Bone marrow (tissue), 2 donors: ENCODE measurements around the gene TTBK2.
"Not testable (repeated sequence)": the region's sequence is repeated elsewhere in the genome, so short reads cannot be mapped to it uniquely, and the experiment has no call there.

Experiments
- DNase-seq, 2 donors: peaks; one replicate each; lab custom pipeline; 2025; lab: John Stamatoyannopoulos, UW

Gene TTBK2

DNA sequence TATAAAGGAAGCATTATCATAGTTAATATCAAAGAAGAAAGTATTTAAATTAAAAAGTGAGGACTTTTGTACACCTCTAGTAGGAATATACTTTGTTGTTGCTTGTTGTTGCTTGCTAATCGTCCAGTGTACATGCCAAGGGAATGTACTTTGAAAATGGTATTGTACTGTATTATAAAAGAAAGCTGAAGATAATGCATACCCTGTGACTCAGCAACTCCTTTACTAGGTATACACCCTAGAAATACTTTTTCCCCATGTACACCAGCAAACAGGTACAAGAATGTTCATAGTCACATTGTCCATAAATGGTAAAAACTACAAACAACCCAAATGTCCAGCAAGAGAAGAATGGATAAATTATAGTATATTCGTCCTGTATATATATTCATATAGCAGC, 12.0 kb downstream of the TTBK2 start:
- no peak for DNase-seq

DNA sequence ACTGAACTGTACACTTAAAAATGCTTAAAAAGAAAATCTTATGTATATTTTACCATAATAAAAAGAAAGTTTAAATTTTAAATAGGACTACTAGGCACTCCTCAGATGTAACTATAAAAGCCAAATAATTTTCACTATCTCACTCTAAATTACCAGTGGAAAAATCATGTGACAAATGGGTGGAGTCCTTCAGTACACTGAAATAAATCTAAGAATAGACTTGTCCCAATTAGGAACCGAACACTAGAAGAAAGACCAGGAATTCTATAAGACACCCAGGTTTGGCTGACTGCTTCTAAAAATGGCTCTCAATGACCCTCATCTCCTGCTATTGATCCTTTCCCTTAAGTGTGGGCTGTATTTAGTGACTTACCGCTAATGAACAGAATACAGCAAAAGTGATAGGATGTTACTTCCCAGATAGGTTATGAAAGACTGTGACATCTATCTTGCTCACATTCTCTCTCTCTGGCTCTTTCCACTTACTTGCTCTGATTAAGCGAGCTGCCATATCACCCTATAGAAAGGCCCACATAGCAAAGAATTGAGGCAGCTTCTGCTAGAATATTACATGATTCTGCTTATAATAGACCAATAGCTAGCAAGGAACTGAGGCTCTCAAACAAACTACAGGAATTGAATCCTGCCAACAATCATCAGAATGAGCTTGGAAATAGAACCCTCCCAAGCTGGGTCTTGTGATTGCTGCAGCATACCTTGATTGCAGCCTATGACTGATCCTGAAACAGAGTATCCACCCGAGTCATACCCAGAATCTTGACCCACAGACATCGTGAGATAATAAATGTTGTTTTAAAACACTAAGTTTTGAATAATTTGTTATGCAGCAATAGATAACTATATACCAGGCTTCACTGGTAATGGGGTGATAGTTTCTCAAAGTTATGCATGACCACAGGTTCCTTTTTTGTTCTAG, 16.9 kb downstream of the TTBK2 start:
- DNase-seq = no peak

DNA sequence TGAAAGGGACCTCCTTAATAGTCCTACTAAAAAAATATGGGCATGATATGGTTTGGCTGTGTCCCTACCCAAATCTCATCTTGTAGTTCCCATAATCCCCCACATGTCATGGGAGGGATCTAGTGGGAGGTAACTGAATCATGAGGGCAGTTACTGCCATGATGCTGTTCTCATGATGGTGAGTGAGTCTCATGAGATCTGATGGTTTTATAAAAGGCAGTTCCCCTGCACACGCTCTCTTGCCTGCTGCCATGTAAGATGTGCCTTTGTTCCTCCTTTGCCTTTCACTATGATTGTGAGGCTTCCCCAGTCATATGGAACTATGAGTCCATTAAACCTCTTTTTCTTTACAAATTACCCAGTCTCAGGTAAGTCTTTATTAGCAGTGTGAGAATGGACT, 26.7 kb downstream of the TTBK2 start:
- DNase-seq = not testable (repeated sequence)

DNA sequence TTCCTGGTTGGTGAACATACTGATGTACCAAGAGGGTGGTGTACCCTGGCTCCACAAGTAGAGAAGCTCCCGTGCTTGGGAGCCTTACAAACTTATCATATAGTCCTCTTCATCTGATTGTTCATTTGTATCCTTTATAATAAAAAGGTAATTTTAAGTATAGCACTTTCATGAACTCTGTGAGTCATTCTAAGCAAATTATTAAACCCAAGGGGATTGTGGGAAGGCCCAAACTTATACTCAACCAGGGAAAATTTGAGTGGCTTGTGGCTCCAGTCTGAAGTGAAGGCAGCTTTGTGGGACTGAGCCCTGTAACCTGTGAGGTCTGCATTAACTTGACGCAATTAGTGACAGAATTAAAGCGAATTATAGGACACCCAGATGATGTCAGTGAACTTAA, 29.0 kb downstream of the TTBK2 start:
- no peak for DNase-seq

DNA sequence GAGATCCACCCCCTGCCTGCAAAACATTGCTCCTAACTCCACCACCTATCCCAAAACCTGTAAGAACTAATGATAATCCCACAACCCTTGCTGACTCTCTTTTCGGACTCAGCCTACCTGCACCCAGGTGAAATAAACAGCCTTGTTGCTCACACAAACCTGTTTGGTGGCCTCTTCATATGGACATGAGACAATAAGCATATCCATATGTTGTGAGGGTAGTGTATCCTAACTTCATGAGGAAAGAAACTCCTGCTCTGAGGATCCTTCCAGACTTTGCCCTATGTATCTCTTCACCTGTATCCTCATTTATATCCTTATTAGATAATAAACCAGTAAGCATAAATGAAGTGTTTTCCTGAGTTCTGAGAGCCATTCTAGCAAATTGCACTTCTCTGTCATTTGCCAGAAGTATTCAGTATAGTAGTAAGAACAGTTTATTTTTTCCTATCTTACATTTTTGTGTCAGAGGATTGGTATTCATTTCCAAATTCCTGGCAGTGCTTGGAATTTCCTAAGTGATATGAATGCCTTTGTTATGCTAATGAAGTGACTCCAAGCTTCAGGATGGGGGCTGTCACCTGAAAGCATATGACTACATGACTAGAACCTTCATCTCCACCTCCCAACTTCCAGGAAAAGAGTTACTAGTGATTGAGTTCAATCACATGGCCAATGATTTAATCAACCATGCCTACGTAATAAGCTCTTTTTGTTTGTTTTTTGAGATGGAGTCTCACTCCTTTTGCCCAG, 30.2 kb downstream of the TTBK2 start:
- DNase-seq = no peak

DNA sequence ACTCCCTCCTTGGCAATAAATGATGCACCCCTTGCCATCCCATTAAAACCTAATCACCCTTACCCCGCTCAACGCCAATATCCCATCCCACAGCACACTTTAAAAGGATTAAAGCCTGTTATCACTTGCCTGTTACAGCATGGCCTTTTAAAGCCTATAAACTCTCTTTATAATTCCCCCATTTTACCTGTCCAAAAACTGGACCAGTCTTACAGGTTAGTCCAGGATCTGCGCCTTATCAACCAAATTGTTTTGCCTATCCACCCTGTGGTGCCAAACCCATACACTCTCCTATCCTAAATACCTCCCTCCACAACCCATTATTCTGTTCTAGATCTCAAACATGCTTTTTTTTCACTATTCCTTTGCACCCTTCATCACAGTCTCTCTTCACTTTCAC, 33.2 kb downstream of the TTBK2 start:
- not testable (repeated sequence) for DNase-seq

DNA sequence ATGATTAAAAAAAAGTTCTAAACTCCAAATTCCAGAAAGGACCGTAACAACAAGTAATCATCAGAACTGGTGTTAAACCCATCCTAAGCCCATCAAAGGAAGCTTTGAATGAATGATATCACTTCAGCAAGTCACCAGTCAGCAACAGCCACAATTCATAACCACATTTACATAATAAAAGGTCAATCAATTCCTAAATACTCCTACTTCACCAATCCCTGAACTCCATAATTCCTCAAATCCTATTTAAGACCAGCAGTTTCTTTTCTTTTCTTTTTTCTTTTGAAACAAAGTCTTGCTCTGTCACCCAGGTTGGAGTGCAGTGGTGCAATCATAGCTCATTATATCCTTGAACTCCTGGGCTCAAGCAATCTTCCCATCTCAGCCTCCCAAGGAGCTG, 40.5 kb downstream of the TTBK2 start:
- DNase-seq = no peak

DNA sequence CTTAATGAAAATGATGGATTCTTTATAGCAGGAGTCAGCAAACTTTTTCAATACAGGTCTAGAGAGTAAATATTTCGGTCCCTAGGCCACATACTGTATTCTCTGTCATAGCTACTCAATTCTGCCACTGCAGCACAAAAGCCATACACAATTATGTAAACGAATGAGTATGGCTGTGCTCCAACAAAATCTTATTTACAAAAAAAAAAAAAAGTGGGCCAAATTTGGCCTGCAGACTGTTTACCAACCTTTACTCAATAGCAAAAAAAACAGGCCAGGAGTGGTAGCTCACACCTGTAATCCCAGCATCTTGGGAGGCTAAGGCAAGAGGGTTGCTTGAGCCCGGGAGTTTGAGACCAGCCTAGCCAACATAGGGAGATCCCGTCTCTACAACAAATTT, 41.1 kb downstream of the TTBK2 start:
- DNase-seq = no peak

DNA sequence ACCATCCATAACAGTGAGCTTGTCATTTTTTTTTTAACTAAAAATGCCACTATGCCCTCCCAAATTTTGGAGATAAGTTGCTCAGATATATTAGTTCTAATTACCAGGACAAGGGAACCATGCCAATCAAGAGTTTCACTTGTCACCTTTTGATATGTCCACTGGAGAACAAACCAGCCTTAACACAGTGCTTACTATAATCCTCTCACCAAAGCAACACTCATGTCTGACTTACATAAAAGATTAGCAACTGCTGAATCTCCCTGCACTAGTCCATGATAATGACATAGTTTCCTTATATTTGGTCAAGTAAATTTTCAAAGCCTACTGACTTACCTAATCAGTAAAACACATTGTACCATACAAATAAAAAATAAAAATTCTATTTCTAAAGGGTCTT, 44.4 kb downstream of the TTBK2 start:
- DNase-seq = no peak

DNA sequence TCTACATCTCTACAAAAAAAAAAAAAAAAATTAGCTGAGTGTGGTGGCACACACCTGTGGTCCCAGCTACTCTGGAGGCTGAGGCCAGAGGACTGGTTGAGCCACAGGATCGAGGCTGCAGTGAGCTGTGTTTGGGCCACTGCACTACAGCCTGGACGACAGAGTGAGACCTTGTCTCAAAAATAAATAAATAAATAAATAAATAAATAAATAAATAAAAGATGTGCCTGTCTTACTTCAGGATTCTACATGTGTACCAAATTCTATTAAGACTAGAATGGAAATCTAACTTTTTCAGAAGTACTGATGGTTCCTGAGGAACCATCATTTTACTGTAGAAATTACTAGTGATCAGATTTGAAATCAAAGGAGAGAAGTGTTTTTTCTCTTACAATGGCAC, 51.9 kb downstream of the TTBK2 start:
- DNase-seq = no peak

DNA sequence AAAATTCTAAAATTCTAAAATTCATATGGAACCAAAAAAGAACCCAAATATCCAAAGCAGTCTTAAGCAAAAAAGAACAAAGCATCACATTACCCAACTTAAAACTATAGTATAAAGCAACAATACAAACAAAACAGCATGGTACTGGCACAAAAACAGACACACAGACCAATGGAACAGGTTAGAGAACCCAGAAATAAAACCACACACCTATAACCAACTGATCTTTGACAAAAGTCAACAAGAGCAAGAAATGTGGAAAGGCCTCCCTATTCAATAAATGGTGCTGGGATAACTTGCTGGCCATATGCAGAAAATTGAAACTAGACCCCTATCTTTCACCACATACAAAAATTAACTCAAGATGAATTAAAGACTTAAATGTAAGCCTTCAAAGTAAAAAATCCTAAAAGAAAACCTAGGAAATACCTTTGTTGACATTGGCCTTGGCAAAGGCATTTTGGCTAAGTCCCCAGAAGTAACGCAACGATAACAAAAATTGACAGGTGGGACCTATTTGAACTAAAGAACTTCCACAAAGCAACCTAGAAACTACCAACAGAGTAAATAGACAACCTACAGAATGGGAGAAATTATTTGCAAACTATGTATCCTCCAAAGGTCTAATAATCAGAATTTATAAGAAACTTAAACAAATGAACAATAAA, 56.9 kb downstream of the TTBK2 start:
- no peak for DNase-seq

DNA sequence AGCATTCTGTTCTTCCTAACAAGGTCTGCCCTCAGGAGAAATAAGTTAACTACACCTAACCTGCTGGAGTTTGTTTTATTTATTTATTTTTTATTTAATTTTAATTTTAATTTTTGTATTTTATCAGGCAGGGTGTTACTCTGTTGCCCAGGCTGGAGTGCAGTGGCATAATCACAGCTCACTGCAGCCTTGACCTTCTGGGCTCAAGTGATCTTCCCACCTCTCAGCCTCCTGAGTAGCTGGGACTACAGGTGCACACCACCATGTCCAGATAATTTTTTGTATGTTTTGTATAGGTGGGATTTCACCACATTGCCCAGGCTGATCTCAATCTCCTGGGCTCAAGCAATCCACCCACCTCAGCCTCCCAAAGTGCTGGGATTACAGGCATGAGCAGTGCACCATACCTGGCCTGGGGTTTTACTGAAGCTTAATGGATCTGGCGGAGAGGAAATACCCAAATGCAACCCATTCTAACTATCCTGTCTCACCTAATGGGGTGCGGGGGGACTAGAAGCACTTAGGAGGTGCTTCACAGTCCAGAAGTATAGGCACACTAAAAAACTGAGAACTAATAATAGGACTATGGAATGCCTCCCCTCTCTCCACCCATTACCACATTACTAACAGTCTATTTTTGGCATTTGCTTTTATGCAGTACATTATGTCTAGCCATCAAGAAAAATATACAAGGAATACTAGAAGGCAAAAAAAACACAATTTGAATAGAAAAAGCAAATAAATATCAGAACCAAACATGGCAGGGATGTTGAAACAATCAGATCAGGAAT, 61.4 kb downstream of the TTBK2 start:
- DNase-seq = no peak

DNA sequence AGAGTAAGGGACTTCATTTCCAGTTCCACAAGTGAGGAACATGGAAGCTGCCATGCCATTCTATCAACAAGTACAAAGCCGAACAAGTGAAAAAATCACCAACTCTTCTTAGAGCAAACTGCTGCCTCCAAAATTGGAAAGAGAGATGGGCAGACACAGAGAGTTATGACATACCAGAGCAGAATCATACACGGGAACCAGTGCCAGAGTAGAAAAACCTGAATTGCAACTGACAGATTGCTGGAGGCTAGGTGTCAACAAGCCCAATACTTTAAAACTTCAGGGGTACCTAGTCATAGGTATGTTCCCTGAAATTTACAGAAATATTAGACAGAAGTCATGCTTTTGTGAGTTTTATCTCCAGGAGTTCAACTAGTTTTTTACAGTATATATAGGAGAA, 62.0 kb downstream of the TTBK2 start:
- no peak for DNase-seq

DNA sequence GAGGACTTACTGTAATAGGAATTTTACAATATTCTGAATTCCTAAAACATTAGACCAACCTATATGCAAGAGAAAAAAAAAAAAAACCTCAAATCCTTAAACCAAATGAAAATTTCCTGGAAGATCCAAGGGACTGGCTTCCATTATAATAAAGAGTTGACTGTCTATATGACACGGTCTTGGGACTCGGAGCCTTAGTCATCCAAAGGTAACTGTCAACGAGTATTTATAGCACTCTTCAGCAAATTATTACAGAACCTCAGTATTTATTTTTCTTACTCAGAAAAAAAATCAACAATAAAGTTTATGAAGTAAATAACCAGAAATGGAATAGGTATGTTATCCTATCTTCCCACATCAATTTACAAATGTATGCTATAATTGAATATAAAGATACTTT, 66.0 kb downstream of the TTBK2 start:
- DNase-seq = no peak

DNA sequence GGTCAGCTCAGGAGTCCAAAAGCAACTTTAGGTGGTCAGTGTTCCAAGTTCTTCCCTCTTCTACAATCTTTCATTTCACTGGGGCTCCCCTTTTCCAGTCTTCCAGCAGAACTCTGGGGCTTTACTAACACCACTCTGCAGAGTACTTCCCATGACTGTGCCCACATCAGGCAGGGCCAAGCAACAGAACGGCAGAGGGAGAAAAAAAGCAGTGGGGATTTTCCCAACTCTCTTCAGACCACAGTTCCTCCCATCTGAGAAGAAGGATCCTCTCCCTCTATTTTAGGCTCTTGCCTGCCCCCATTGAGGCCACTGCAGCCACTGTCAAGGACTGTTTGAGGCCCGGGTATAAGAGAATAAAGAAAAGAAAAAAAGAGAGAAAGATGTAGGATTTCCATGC, 70.7 kb downstream of the TTBK2 start:
- no peak for DNase-seq

DNA sequence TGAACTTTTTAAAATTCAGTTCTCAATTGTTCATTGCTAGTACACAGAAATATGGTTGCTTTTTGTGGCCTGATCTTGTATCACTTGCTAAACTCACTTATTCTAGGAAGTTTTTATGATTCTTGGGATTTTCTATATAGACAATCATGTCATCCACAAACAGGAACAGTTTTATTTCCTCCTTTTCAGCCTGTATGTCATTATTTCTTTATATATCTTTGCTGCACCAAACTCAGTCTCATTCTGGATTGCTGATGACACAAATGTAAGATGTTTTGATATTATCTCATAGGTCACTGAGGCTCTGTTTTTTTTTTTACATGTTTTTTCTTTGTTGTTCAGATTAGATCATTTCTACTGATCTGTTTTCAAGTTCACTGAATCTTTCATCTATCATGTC, 71.7 kb downstream of the TTBK2 start:
- DNase-seq = no peak

DNA sequence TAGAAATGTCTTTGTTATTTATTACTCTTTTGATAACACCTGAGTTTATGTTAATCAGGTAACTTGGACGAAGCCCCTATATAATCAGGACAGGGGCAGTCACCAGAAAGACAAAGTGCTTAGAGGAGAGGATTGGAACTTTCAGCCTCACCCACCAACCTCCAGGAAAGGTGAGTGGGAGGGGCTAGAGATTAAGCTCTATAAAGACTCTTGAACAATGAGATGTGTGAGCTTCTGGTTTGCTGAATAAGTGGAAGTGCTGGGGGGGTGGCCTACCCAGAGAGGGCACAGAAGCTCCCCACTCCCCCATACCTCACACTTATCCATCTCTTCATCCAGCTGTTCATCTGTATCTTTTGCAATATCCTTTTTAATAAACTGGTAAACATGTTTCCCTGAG, 73.9 kb downstream of the TTBK2 start:
- DNase-seq = no peak

DNA sequence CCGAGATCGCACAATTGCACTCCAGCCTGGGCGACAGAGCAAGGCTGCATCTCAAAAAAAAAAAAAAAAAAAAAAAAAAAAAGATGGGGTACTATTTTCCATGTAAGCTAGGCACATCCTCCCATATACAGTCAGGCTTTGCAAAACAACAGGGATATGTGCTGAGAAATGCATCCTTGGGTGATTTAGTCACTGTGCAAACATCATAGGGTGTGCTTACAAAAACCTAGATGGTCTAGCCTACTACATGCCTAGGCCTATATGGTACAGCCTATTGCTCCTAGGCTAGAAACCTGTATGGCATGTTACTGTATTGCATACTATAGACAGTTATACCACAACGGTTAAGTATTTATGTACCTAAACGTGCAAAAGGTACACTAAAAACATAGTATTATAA, 75.0 kb downstream of the TTBK2 start:
- no peak for DNase-seq

DNA sequence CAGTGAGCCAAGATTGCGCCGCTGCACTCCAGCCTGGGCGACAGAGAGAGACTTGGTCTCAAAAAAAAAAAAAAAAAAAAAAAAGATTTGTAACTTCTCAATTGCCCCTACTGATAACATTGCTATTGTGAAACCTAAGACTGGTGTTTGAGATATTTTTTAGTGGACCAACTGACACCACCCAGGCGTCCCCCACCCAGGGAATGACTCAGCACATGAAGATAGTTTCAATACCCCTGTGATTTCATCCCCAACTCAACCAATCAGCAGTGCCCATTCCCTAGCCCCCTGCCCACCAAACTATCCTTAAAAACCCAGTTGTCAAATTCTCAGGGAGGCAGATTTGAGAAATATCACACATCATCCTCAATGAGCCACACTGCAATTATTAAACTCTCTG, 76.9 kb downstream of the TTBK2 start:
- no peak for DNase-seq

DNA sequence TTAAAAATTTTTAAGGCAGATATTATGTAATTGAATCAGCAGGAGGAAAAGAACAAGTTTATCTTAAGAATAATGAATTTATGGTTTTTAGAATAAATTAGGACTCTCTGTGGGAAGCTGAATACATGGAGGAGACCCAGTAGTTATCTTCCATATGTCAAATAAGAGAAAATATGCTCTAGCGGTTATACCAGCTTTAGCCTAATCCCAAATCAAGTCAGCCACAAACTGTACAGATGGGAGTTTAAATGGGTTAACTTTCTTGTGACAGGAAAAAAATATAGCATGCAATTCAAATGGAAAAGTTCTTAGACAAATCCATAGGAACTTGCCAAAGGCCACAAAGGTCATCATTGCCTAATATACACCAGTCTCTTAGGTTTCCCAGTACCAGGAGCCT, 84.3 kb downstream of the TTBK2 start:
- no peak for DNase-seq

DNA sequence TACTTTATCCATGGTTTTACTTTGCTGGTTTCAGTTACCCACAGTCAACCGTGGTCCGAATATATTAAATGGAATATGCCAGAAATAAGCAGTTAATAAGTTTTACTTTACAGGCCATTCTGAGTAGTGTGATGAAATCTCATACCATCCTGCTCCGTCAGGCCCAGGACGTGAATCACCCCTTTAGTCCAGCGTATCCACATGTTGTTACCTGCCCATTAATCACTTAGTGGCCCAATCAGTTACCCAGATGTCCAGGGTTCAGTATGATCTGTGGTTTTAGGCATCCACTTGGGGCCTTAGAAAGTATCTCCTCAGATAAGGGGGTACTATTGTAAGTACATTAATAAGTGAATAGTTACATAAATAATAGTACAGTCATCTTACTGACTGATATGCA, 88.0 kb downstream of the TTBK2 start:
- no peak for DNase-seq

DNA sequence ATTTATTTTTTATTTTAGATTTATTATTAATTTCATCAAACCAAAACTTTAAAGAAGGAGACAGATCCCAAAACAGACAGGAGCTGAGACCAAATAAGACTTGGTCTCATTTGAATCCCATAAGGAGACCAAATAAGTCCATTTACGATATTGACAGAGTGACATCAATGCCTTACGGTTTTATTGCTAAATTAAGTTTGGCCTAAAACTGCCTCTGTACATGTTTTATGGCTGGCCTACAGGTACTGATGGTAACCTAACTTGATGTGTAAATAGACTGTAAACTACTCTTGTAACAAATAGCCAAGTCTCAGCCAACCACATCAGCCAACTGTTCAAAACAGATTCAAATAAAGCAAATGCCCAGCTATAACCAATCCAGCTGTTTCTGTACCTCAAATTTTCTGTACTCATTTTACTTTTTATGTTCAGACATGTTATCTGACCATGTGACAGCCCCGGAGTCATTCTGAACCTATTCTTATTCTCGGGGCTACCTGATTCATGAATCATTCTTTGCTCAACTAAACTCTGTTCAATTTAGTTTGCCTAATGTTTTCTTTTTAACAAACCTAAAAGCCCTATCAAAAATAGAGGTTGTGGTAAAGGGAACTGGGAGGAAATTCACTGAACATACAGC, 94.2 kb downstream of the TTBK2 start:
- no peak for DNase-seq
